RWPE1 (cell line): Measurements from ENCODE around the gene WDR38.

ENCODE experiments used
- CTCF ChIA-PET: fragments of 350-600 bp; sonication (Branson Sonifier 250); formaldehyde crosslinking; extraction: SDS; loops from one replicate; lab custom pipeline; 2021; lab: Yijun Ruan, JAX
- POLR2A ChIA-PET: fragments of 400-600 bp; formaldehyde crosslinking; extraction: SDS; loops from one replicate; lab custom pipeline; 2020; ENCODE audit warnings: antibody characterized with exemption; ENCODE audit not compliant: low non-redundant PET; lab: Yijun Ruan, JAX
- DNase-seq: peaks from one replicate; pipeline ENCODE4 v3.0.0; 2012; ENCODE audit warnings: low spot score
- H3K27ac ChIP-seq: fragments of 450-650 bp; 2 replicates; pipeline ENCODE4 v1.5.1; 2017
- TF ChIP-seq, protein P1 (sequence below): fragments of 450-650 bp; conservative IDR thresholded peaks from 2 replicates; pipeline ENCODE4 v1.5.1; 2017; ENCODE audit warnings: low read depth, mild to moderate bottlenecking

Gene WDR38

GRCh38 chr9:124809741-124810500 lies 43.3 kb upstream of the WDR38 start:
- TF ChIP-seq, protein P1, sequence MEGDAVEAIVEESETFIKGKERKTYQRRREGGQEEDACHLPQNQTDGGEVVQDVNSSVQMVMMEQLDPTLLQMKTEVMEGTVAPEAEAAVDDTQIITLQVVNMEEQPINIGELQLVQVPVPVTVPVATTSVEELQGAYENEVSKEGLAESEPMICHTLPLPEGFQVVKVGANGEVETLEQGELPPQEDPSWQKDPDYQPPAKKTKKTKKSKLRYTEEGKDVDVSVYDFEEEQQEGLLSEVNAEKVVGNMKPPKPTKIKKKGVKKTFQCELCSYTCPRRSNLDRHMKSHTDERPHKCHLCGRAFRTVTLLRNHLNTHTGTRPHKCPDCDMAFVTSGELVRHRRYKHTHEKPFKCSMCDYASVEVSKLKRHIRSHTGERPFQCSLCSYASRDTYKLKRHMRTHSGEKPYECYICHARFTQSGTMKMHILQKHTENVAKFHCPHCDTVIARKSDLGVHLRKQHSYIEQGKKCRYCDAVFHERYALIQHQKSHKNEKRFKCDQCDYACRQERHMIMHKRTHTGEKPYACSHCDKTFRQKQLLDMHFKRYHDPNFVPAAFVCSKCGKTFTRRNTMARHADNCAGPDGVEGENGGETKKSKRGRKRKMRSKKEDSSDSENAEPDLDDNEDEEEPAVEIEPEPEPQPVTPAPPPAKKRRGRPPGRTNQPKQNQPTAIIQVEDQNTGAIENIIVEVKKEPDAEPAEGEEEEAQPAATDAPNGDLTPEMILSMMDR, result no peak
- ChIA-PET CTCF (interaction anchor here (5.6 kb wide), 1 partner anchor 43 kb away, joined by 53 read pairs; the partner anchor contains the start of gene WDR38), POLR2A (no interaction called here)
- peak overlapping the region; percentile 94 for H3K27ac ChIP-seq
- no peak for DNase-seq

DNA sequence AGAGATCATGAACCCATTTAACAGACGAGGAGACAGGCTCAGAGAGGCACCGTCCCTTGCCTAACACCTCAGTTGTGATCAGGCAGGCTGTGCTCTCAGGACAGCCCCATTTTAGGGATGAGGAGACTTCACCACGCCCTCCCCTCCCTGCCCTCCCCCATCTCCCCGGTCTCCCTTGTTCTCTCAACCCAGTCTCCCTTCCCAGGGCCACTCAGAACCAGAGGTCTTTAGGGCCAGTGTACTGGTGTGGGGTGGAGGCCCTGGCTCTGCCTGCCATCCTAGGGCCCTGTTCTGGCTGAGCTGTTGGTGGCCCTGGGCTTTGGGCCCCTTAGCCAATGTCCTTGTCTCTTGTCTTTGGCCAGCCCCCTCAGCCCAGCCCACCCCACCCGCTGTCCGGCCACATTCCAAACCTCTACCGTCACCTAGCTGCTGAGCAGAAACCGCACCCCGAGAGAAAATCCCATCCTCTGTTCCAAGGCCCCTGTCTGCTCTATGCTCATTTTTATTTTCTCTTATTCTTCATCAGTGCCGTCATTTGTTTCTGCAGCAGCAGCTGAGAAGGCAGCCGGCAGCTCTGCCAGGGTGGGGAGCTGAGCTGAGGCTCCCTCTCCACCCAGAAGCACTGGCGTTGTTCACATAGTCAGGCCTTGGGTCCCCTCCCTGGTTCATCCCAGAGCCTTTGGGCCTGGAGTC lies 42.5 kb upstream of the WDR38 start:
- peak; percentile 97 for DNase-seq
- POLR2A ChIA-PET, result no interaction called here
- CTCF ChIA-PET, result interaction anchor here (0.9 to 5.6 kb wide), 4 partner anchors 11 to 42 kb away, joined by 3 to 53 read pairs (median 6); partner anchors contain the start of gene WDR38
- peak overlapping the region; percentile 94 for H3K27ac ChIP-seq
- TF ChIP-seq, protein P1, result no peak

DNA sequence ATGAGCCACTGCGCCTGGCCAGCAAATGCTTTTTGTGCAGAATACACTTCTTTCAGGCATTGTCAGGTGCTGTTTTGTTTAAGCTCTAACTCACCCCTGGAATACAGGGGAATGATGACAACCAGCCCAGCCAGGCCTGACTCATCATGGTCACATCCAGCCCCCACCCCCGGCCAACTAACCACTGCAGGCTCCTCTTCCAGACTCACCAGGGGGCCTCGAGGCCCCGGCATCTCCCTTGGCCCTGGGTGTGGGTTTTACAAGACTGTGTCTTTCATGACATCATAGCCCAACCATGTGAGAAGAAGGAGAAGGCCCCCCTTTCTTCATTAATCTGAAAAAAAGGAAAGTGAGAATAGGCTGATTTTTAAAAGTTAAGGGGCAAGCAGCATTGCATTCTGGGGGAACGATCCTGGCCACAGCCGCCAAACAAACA lies 40.8 kb upstream of the WDR38 start:
- TF ChIP-seq, protein P1, result no peak
- peak; percentile 96 for DNase-seq
- H3K27ac ChIP-seq, result peak overlapping the region; percentile 94
- POLR2A ChIA-PET, result no interaction called here
- CTCF ChIA-PET, result interaction anchor here (0.7 to 5.6 kb wide), 6 partner anchors 33 to 51 kb away, joined by 4 to 53 read pairs (median 12); partner anchors contain the start of genes NR6A1 and WDR38

DNA sequence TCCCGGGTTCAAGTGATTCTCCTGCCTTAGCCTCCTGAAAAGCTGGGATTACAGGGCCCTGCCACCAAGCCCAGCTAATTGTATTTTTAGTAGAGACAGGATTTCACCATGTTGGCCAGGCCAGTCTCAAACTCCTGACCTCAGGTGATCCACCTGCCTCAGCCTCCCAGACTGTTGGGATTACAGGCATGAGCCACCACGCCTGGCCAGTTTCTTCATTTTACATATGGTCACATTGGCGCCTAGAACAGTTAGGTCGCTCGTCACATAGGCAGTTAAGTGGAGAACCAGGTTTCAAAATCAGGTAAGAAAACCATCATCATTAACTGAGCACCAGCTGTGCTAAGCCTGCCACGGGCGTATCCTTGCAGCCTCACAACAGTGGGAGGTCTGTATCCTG lies 40.2 kb upstream of the WDR38 start:
- peak overlapping the region; percentile 94 for H3K27ac ChIP-seq
- DNase-seq, result no peak
- CTCF ChIA-PET, result interaction anchor here (0.7 to 3.6 kb wide), 4 partner anchors 36 to 51 kb away, joined by 4 to 30 read pairs (median 10); partner anchors contain the start of genes NR6A1 and WDR38
- TF ChIP-seq, protein P1, result no peak
- POLR2A ChIA-PET, result no interaction called here

GRCh38 chr9:124813501-124814163 lies 39.6 kb upstream of the WDR38 start:
- H3K27ac ChIP-seq, result peak overlapping the region; percentile 94
- ChIA-PET CTCF (interaction anchor here (0.7 to 3.6 kb wide), 6 partner anchors 17 to 50 kb away, joined by 3 to 30 read pairs (median 4); partner anchors contain the start of genes NR6A1 and WDR38), POLR2A (no interaction called here)
- peak; percentile 42 for DNase-seq
- TF ChIP-seq, protein P1, result no peak
